Mesothelial cell of epicardium (in vitro differentiated cells): Measurements from ENCODE around the gene MUC7. TPM values are rescaled to one million over a fixed set of nuclear protein-coding genes. Genes with fewer than 3 reads are reported as not detected.

ENCODE experiments used
- DNase-seq, 2 experiments: peaks; one replicate each; pipeline ENCODE4 v3.0.0; 2021; ENCODE audit warnings: low spot score in 2 of 2; ENCODE audit not compliant: unreplicated experiment in 2 of 2
- H3K27ac Mint-ChIP-seq: 2 replicates; pipeline ENCODE4 v1.8.0; 2021; ENCODE audit warnings: mixed read lengths
- H3K27me3 Mint-ChIP-seq: 2 replicates; pipeline ENCODE4 v1.8.0; 2021; ENCODE audit warnings: low read depth, mixed read lengths
- H3K36me3 Mint-ChIP-seq: 2 replicates; pipeline ENCODE4 v1.8.0; 2021; ENCODE audit warnings: mixed read lengths
- H3K4me1 Mint-ChIP-seq: 2 replicates; pipeline ENCODE4 v1.8.0; 2021; ENCODE audit warnings: mixed read lengths
- H3K4me3 Mint-ChIP-seq: 2 replicates; pipeline ENCODE4 v1.8.0; 2021; ENCODE audit warnings: mild to moderate bottlenecking, moderate library complexity, mixed read lengths
- H3K9me3 Mint-ChIP-seq: 2 replicates; pipeline ENCODE4 v1.8.0; 2021; ENCODE audit warnings: mixed read lengths
- CTCF ChIP-seq: fragments of 200-600 bp; sonication (generic); IDR thresholded peaks from one replicate; pipeline ENCODE4 v1.5.0; 2021; ENCODE audit warnings: antibody characterized with exemption; ENCODE audit not compliant: unreplicated experiment
- total RNA-seq: library from RNA; stranded (reverse); gene quantifications from 3 replicates; pipeline ENCODE4 v1.2.1, GENCODE V29; 2021

The MUC7 gene
- total RNA-seq, 1 donor from 2014 or later, result not detected

GRCh38 chr4:70518269-70518668 is 46.3 kb downstream of the MUC7 start, which contains the start of gene AMTN:
TSS of gene AMTN (plus strand) at chr4:70518569. CDS start at chr4:70518778, 209 bp downstream.
- Mint-ChIP-seq H3K36me3 (no peaks in the 10 kb centered on the region), H3K4me1 (no peaks in the 10 kb centered on the region), H3K27me3 (peaks cover 16% of the 10 kb centered on the region), H3K4me3 (no peak within 1 kb of the TSS), H3K9me3 (no peaks in the 10 kb centered on the region), H3K27ac (no peak within 1 kb of the TSS)
- DNase-seq, result no peak
- TF ChIP-seq CTCF, result no peak

GRCh38 chr4:70518716-70519115 is 46.7 kb downstream of the MUC7 start:
- Mint-ChIP-seq H3K36me3 (no peaks in the 10 kb centered on the region), H3K9me3 (no peaks in the 10 kb centered on the region)

GRCh38 chr4:70522626-70523025 is 50.6 kb downstream of the MUC7 start:
- H3K27me3 Mint-ChIP-seq, result peaks cover 17% of the 10 kb centered on the region
- H3K4me1 Mint-ChIP-seq, result no peaks in the 10 kb centered on the region
- no peak for TF ChIP-seq CTCF
- no peak overlapping the region for H3K27ac Mint-ChIP-seq
- no peak for DNase-seq
- no peak overlapping the region for H3K4me3 Mint-ChIP-seq
- no peaks in the 10 kb centered on the region for H3K9me3 Mint-ChIP-seq
- no peaks in the 10 kb centered on the region for H3K36me3 Mint-ChIP-seq

More at GRCh38 chr4:70518716-70519115, 46.7 kb downstream of the MUC7 start:
- Mint-ChIP-seq H3K4me1 (no peaks in the 10 kb centered on the region), H3K27ac (no peak overlapping the region), H3K27me3 (peaks cover 11% of the 10 kb centered on the region), H3K4me3 (no peak overlapping the region)
- DNase-seq, result no peak
- TF ChIP-seq CTCF, result no peak

- Mint-ChIP-seq H3K36me3 (no peaks in the 10 kb centered on the region), H3K4me3 (no peak overlapping the region), H3K9me3 (no peaks in the 10 kb centered on the region), H3K27me3 (peaks cover 14% of the 10 kb centered on the region), H3K4me1 (peaks cover 6% of the 10 kb centered on the region), H3K27ac (no peak overlapping the region)
- DNase-seq, result no peak
- TF ChIP-seq CTCF, result no peak
Measured at GRCh38 chr4:70530997-70531396, 59.0 kb downstream of the MUC7 start.

- no peak for DNase-seq
- Mint-ChIP-seq H3K4me1 (peaks cover 6% of the 10 kb centered on the region), H3K27ac (no peak overlapping the region), H3K4me3 (no peak overlapping the region), H3K27me3 (peaks cover 11% of the 10 kb centered on the region), H3K9me3 (no peaks in the 10 kb centered on the region), H3K36me3 (no peaks in the 10 kb centered on the region)
- TF ChIP-seq CTCF, result no peak
Measured at GRCh38 chr4:70531981-70532380, 60.0 kb downstream of the MUC7 start.

Other genes with a start within 250 kb of the MUC7 start
- 0.72 to 1.5 TPM (median 0.75 TPM) in 3 replicates for gene FDCSP, start 246.1 kb upstream of the MUC7 start, total RNA-seq
- gene CSN3, start 229.6 kb upstream of the MUC7 start, total RNA-seq, result not detected in 3 replicates
- 0.69 to 1.2 TPM (median 1.1 TPM) in 3 replicates for gene CABS1, start 137.2 kb upstream of the MUC7 start, total RNA-seq
- not detected in 3 replicates for gene SMR3A, start 111.4 kb upstream of the MUC7 start, total RNA-seq
- gene SMR3B, start 89.1 kb upstream of the MUC7 start, total RNA-seq, result not detected in 3 replicates
- not detected in 3 replicates for gene OPRPN, start 74.3 kb upstream of the MUC7 start, total RNA-seq
- not detected in 3 replicates for gene AMTN, start 46.4 kb downstream of the MUC7 start, total RNA-seq
- gene AMBN, start 120.1 kb downstream of the MUC7 start, total RNA-seq, result 0.14 to 0.36 TPM (median 0.22 TPM) in 3 replicates
- not detected in 3 replicates for gene ENAM, start 156.5 kb downstream of the MUC7 start, total RNA-seq
- 0.16 to 0.47 TPM (median 0.18 TPM) in 3 replicates for gene JCHAIN, start 194.3 kb downstream of the MUC7 start, total RNA-seq
- 28.0 to 30.4 TPM (median 29.6 TPM) in 3 replicates for gene UTP3, start 216.3 kb downstream of the MUC7 start, total RNA-seq
- 96.0 to 101 TPM (median 96.6 TPM) in 3 replicates for gene RUFY3, start 249.8 kb downstream of the MUC7 start, total RNA-seq